ENCODE data around the gene TPTE2. TPM values are rescaled to one million over a fixed set of nuclear protein-coding genes. Genes with fewer than 3 reads are reported as not detected.
"Not testable (repeated sequence)": the region's sequence is repeated elsewhere in the genome, so short reads cannot be mapped to it uniquely, and the experiment has no call there.

TPTE2 gene
- total RNA-seq, 1 donor from 2014 or later, result not detected

- no peak for DNase-seq (ENCODE audit: low spot score)
Measured at GRCh38 chr13:19567820-19568534, 6.6 kb upstream of the TPTE2 start.

- DNase-seq (ENCODE audit: low spot score), result no peak
Measured at GRCh38 chr13:19561585-19561984, 253 bp upstream of the TPTE2 start.

GRCh38 chr13:19560672-19561071 is 660 bp downstream of the TPTE2 start:
- not testable (repeated sequence) for DNase-seq (ENCODE audit: low spot score)

- DNase-seq (ENCODE audit: low spot score), result not testable (repeated sequence)
Measured at GRCh38 chr13:19559739-19560138, 1.6 kb downstream of the TPTE2 start.

- not testable (repeated sequence) for DNase-seq (ENCODE audit: low spot score)
Measured at GRCh38 chr13:19557287-19557686, 4.0 kb downstream of the TPTE2 start.

GRCh38 chr13:19549245-19549644 is 12.1 kb downstream of the TPTE2 start:
- not testable (repeated sequence) for DNase-seq (ENCODE audit: low spot score)

- not testable (repeated sequence) for DNase-seq (ENCODE audit: low spot score)
Measured at GRCh38 chr13:19525634-19526033, 35.7 kb downstream of the TPTE2 start.

GRCh38 chr13:19519049-19519448 is 42.3 kb downstream of the TPTE2 start:
- DNase-seq (ENCODE audit: low spot score), result no peak

- not testable (repeated sequence) for DNase-seq (ENCODE audit: low spot score)
Measured at GRCh38 chr13:19507623-19508022, 53.7 kb downstream of the TPTE2 start.

- not testable (repeated sequence) for DNase-seq (ENCODE audit: low spot score)
Measured at GRCh38 chr13:19460126-19460525, 101.2 kb downstream of the TPTE2 start.

GRCh38 chr13:19439056-19439686 is 122.2 kb downstream of the TPTE2 start:
- peak; percentile 13 for DNase-seq (ENCODE audit: low spot score)

GRCh38 chr13:19437780-19438179 is 123.6 kb downstream of the TPTE2 start:
- DNase-seq (ENCODE audit: low spot score), result not testable (repeated sequence)

GRCh38 chr13:19422236-19422635 is 139.1 kb downstream of the TPTE2 start:
- not testable (repeated sequence) for DNase-seq (ENCODE audit: low spot score)

GRCh38 chr13:19412494-19412893 is 148.8 kb downstream of the TPTE2 start:
- DNase-seq (ENCODE audit: low spot score), result not testable (repeated sequence)

GRCh38 chr13:19382746-19383511 is 178.4 kb downstream of the TPTE2 start:
- DNase-seq (ENCODE audit: low spot score), result not testable (repeated sequence)

- no peak for DNase-seq (ENCODE audit: low spot score)
Measured at GRCh38 chr13:19382111-19382510, 179.2 kb downstream of the TPTE2 start.

Other genes starting within 250 kb of the TPTE2 start
- gene MPHOSPH8, start 72.1 kb upstream of the TPTE2 start, total RNA-seq, result 41.7 TPM
- gene PSPC1, start 221.4 kb upstream of the TPTE2 start, total RNA-seq, result 40.0 TPM

Data from mucosa of gallbladder (tissue), 1 donor.